Astrocyte of the spinal cord (primary cell): ENCODE results near the gene TMEM271.

ENCODE experiments used
- DNase-seq: peaks from one replicate; pipeline ENCODE4 v3.0.0; 2011; ENCODE audit warnings: low read depth, low spot score
- H3K4me3 ChIP-seq: 2 replicates; pipeline ENCODE4 v1.5.1; 2011; ENCODE audit warnings: low read depth, mild to moderate bottlenecking, low read length, moderate library complexity
- CTCF ChIP-seq: IDR thresholded peaks from 2 replicates; pipeline ENCODE4 v1.5.1; 2012; ENCODE audit warnings: low read depth, mild to moderate bottlenecking, low read length, inconsistent platforms
- in situ Hi-C: cut with HindIII; loops from 2 replicates; pipeline ENCODE4 v1.10.0; 2017; ENCODE audit warnings: low sequenced_read_pairs

Gene TMEM271

DNA sequence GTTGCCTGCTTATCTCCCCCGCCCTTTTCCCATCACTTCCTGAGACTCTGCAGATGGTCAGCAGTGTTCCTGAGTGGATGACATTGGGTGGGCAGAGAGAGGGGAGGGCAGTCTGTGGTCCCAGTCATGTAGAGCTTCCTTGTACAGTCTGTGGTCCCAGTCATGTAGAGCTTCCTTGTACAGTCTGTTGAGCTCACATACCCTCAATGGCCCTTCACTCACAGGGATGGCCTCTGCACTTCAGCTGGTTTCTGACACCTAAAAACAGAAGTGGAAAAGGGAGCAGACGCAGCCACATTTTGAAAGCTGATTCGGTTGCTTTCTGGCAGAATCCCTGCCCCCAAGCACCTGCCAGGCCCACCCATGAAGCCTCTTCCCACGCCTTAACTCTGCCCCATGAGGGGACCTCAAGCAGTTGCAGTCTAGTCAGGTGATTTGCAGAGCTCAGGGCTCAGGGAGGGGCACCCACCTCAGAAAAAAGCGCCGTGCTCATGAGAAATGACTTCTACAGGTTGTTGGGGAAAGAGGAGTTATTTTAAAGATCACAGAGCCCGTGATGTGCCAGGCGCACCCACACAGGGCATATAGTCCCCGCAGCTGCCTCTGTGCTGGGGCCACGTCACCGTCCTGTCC lies 3.6 kb upstream of the TMEM271 start:
- no peak for DNase-seq
- no peak overlapping the region for H3K4me3 ChIP-seq
- in situ Hi-C loops, result no loop called here
- TF ChIP-seq CTCF, result no peak

GRCh38 chr4:578451-579443 lies 2.7 kb upstream of the TMEM271 start:
- no peak overlapping the region for H3K4me3 ChIP-seq
- DNase-seq, result no peak
- TF ChIP-seq CTCF, result no peak
- in situ Hi-C loops, result no loop called here

- no peak overlapping the region for H3K4me3 ChIP-seq
- DNase-seq, result peak; percentile 2
- in situ Hi-C loops, result no loop called here
- TF ChIP-seq CTCF, result no peak
Measured at GRCh38 chr4:577499-578450, 1.7 kb upstream of the TMEM271 start.

DNA sequence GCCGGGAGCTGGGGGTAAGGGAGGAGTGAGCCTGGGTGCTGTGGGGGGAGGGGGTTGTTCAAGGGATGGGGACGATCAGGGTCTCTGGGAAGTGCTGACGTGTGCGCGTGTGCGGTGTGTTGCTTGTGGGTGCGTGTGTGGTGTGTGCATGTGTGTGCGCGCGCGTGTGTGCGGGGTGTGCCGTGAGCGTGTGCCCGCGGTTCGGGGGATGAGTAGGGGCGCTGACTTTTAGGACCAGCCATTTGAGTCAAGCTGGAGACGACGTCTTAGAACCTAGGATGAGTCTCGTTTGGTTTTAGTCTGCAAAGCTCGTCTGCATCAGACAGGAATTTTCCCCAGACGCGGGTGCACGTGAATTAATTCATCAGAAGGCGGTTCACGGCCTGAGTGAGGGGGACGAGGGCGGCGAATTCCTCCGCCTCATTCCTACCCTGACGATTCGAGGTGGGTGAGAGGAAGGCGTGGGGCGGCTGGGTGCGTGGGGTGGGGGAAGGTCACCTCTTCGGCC lies 950 bp upstream of the TMEM271 start:
- in situ Hi-C loops, result no loop called here
- TF ChIP-seq CTCF, result no peak
- H3K4me3 ChIP-seq, result no peak overlapping the region
- DNase-seq, result no peak

- DNase-seq, result peak; percentile 56
- in situ Hi-C loops, result no loop called here
- TF ChIP-seq CTCF, result no peak
- no peak overlapping the region for H3K4me3 ChIP-seq
Measured at GRCh38 chr4:575281-576141, 584 bp downstream of the TMEM271 start.
